C4-2B (cell line): Measurements from ENCODE around the gene BCORL1.

ENCODE experiments used
- CTCF ChIP-seq: fragments of 450-650 bp; conservative IDR thresholded peaks from 2 replicates; pipeline ENCODE4 v1.5.1; 2017; ENCODE audit warnings: mild to moderate bottlenecking
- ZFX ChIP-seq: fragments of 450-650 bp; IDR thresholded peaks from 2 replicates; pipeline ENCODE4 v1.6.1; 2017

GRCh38 chrX:130013661-130014060, 31.2 kb downstream of the BCORL1 start:
- no peak for TF ChIP-seq CTCF
- TF ChIP-seq ZFX = no peak
